Left renal pelvis (tissue), 4 donors: Measurements from ENCODE around the gene MIA2. TPM values are rescaled to one million over a fixed set of nuclear protein-coding genes. Genes with fewer than 3 reads are reported as not detected.

Experiments used
- DNase-seq, 4 donors: peaks; one replicate each; pipeline ENCODE4 v3.0.0-alpha.2; 2013; ENCODE audit warnings: low read depth in 4 of 4, low spot score in 3 of 4
- polyA plus RNA-seq, 4 donors: library from polyadenylated mRNA; unstranded; fragments of 120-200 nt; gene quantifications; one replicate each; pipeline ENCODE4 v1.2.1, GENCODE V29; 2013; ENCODE audit not compliant: insufficient read length in 4 of 4

The MIA2 gene
- polyA plus RNA-seq, 4 donors, result 25.3 to 81.7 (median 71.5) TPM

GRCh38 chr14:39376667-39377403, 143.1 kb downstream of the MIA2 start:
- no peak for DNase-seq

DNA sequence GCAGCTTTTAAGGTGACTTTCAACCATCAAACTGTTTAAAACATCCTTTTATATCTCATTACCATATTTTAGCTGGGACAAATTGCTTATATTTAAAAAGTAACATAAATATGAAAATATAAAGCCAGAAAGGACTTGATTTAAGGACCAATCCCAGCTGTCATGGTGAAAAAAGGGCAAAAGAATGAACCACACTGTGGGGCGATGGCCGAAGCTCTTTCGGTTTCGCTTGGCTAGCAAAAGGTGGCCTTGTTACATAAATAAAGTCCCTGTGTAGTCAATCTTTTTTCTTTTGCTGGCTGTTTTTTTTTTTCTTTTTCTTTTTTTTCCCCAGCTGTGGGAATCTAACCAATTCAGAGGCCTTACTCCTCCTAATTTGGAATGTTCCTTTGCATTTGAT, 147.7 kb downstream of the MIA2 start:
- DNase-seq, result peak in 1 of 4 donors; percentile 26

DNA sequence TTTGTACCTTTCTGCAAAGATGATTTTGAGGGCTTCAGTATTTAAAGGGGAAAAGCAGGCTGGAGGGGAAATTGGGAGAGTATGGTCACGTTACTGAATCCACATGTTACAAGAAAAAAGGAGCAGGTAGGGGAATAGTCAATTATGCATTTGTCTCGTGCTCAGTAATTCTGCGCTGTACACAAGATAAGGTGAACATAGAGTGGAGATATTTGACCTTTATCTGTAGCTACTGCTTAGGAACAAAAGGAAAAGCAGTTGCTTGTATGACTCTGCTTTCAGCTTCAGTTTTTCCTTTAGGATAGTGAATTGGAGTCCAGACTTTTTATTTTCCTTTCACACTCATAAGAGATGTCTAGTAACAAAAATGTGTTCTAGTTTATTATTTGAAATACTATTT, 148.7 kb downstream of the MIA2 start:
- DNase-seq, result no peak

GRCh38 chr14:39383026-39383660, 149.4 kb downstream of the MIA2 start:
- no peak for DNase-seq

- DNase-seq, result no peak
Observed at GRCh38 chr14:39383741-39384140, 150.0 kb downstream of the MIA2 start.

GRCh38 chr14:39384177-39384576, 150.5 kb downstream of the MIA2 start:
- no peak for DNase-seq

DNA sequence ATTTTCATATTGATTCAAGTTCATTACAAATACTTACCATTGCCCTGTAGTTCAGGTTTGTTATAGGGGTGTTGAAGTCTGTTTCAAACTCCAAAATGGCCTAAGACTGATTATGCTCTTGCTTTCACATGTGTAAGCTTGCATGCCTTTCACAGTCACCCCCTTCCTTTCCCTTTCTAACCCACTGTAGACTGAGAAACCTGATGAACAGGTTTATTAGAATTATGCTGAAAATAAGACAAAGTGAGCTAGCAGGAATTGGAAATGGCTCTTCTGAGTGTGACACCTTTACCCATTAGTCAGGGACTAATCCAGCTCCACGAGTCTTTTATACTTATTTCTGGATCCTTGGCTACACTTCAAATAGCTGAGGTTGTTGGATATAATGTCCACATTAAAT, 159.6 kb downstream of the MIA2 start:
- no peak for DNase-seq

DNA sequence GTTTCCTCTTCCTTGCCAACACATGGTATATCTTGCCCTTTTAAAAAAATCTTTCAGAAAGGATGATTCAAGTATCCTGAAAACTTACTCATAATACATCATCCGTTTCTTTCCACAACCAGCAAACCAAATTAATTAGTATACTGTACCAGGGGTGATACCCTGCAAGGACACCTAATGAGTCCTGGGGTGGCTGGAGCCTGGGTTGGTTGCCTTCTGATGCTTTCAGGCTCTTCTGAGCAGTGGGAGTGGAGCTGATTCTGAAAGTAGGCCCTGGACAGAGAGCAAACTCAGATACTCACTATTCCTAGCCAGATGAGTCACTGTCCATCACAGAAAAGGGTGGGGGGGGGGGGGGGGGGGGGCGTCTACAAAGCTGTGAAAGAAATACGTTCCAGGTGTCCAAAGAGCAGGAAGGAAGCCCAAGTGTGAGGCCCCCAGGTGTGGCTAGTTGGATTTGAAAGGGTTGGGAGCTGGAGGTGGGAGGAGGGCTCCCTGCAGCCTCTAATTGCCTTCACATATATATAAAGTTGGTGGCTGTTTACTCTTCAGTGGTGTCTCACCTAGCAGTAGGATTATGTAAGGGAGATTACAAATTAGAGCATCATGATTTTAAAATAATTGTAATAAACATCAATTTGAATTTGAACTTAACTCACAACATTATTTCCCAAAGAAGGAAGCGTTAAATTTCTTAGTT, 162.0 kb downstream of the MIA2 start:
- no peak for DNase-seq

DNA sequence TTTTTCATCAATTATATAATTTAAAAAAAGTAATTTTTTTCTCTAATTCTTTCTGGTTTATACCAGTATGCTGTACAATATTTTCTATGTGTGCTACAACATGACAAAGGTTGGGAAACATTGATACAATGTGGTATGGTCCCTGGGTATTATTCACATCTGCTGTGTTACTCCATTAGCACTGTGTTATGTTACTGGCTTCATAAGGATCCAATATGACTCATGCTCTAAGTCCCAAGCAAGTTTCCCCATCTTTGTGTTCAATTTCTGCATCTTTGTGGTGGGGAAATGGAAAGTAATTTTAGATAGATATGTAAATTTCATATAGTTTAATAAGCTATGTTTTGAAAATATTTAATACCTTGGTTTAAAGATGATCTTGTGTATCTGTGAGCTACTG, 162.7 kb downstream of the MIA2 start:
- no peak for DNase-seq

DNA sequence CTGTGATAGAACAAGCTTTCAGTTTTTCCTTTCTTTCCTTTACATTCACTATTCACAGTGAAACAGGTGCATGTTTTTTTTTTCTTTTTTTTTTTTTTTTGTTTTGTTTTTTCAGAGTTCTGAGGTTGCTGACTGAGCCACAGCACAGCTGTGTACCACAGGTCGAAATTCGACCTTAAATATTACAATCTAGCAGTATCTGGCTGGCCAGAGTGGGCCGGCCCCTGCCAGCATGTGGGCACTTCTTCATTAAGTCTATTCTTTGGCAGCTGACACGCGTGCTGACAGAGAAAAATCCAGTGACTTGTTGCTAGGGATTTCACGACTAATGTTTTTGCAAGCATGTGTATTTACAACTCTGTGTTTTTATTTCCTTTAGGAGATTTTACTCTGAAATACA, 164.7 kb downstream of the MIA2 start:
- DNase-seq, result no peak

DNA sequence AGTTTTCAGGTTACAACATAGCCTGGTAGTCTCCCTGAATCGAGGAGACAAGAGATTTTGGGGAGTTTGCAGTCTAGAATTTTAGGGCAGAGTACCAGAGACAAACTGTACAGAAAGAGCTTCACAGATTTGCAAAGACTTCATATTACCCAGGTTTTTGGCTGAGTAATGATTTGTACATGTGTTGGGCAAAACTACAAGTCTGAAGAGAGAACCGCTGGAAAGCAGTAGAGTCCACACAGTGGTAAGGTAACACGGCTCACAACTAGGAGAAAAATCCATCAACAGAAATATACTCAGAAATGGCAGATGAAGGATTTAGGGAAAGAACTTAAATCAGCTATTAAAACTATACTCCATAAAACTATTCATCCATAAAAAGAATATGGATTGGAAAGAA, 172.8 kb downstream of the MIA2 start:
- no peak for DNase-seq

DNA sequence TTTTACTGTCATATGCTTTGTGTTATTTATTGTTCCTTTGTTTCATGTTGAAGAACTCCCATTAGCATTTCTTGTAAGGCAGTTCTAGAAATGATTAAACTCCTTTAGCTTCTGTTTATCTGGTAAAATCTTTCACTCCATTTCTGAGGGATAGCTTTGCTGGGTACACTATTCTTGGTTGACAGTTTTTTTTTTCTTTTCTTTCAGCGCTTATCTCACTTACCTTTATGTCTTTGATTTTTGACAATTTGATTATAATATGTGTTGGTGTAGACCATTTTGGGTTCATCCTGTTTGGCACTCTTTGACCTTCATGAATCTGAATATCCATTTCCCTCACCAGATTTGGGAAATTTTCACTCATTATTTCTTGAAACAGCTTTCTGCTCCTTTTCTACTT, 182.4 kb downstream of the MIA2 start:
- DNase-seq, result no peak

DNA sequence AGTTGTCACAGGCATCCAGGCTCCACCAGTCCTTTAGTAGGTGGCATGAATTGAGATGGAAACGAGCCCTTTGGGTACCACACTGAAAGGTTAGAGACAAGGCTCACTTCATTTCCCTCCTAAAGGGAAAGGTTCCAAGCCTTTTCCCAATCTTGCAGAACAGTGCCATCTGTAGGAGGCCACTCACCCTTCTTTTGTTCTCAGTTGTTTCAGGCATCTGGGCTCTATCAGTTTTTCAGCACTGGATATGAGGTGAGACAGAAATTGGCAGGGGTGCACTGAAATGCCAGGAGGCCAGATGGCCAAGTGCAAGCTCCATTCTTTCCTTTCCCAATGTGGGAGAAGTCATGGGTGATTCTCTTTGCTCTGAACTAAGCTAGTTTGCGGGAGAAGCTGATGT, 183.3 kb downstream of the MIA2 start:
- DNase-seq, result no peak

DNA sequence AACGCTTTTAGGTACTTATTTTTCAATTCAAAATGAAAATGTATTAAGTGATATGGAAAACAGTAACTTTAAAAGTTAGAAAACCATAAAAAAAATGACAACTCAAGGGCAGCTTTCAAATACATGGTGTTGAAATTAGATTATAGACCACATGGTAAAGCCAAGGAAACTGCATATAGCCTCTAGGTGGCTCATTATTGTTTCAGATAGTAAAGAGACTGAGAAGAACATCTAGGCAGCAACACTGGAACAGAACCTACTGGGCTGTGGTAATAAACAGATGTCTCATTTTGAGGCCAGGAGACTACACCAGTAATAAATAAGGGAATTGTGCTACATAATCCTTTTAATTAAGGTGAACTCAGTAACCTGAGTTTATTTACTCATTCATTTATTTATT, 185.6 kb downstream of the MIA2 start:
- no peak for DNase-seq

DNA sequence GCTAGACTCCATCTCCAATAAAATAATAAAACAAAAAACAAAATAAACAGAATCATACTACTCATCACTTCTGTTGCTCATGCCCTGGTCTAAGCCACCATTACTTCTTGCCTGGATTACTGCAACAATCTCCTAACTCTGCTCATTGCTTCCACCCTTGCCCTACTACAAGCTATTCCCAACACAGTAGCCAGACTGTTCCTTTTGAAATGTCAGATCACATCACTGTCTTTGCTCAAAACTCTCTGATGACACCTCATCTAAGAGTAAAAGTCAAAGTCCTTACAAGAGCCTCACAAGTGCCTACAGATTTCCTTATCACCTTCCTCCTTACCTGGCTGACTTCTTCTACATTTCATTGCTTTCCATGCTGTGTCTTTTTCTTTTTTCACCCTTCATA, 188.5 kb downstream of the MIA2 start:
- no peak for DNase-seq

GRCh38 chr14:39423793-39424192, 190.1 kb downstream of the MIA2 start:
- no peak for DNase-seq

- no peak for DNase-seq
Observed at GRCh38 chr14:39425947-39426346, 192.2 kb downstream of the MIA2 start.

DNA sequence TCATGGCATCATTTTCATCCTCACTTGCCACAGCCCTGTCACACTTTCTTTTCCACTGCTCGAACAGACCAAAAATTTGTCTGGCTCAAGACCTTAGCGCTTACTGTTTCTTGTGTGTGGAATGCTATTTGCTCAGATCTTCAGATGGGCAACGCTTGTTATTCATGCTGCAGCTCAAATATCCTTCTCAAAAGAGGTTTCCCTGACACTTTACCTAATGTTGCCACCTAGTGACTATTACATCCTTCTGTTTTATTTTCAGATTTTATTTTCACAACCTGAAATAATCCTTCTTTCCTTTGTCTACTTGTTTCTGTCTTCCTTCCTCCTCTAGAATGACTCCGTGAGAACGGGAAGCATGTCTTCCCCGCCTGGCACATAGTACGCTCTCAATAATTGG, 192.9 kb downstream of the MIA2 start:
- no peak for DNase-seq

GRCh38 chr14:39428118-39428517, 194.4 kb downstream of the MIA2 start:
- DNase-seq, result no peak

DNA sequence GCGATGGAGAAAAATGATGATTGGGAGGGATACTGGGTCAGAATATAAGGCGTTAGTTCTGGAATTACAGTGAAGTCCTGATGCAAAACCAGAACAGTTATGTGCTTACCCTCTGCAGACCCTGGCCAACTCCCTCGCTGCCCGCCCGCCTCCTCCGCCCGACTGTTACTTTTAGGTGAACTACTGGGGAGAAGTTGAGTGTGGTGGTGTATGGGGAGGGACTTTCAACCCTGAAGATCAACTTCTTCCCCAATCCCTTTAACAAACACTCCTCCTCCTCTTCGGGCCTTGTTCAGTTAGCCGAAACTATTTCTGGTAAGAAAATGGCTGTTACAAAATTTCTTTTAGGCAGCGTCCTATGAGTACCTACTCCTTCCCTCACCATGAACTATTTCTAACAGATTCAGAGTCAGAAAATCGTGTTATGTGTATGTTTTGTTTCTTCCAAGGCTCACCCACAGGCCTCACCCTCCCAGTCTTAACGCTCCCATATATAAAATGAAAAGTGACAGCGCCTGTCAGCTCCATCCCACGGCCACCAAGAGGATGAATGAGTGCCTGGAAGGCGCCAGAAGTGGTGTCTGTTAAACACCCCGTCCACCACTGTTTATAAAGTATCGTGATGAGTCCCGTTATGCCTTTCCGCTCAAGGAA, 197.2 kb downstream of the MIA2 start:
- DNase-seq, result peak in 1 of 4 donors; percentile 7

- DNase-seq, result peak in 3 of 4 donors; percentile 6 to 38 (median 36)
Observed at GRCh38 chr14:39431416-39432178, 197.9 kb downstream of the MIA2 start.
